ENCODE measurements around the gene SMPDL3A. TPM values are rescaled to one million over a fixed set of nuclear protein-coding genes. Genes with fewer than 3 reads are reported as not detected.
"Not testable (repeated sequence)": the region's sequence is repeated elsewhere in the genome, so short reads cannot be mapped to it uniquely, and the experiment has no call there.

The SMPDL3A gene
- total RNA-seq, 4 donors from 2014 or later, result 12.6 to 23.8 (median 14.4) TPM

GRCh38 chr6:122746688-122747087, 42.4 kb upstream of the SMPDL3A start:
- no peak overlapping the region for H3K4me3 ChIP-seq (replicated peaks in 1 of 3)
- 88 to 94% methylated on average over 9 of the region's 9 CpGs for WGBS, 2 donors
- DNase-seq, result no peak
- no peak for TF ChIP-seq POLR2A (IDR thresholded peaks at IDR 0.05)
- TF ChIP-seq, protein P1, sequence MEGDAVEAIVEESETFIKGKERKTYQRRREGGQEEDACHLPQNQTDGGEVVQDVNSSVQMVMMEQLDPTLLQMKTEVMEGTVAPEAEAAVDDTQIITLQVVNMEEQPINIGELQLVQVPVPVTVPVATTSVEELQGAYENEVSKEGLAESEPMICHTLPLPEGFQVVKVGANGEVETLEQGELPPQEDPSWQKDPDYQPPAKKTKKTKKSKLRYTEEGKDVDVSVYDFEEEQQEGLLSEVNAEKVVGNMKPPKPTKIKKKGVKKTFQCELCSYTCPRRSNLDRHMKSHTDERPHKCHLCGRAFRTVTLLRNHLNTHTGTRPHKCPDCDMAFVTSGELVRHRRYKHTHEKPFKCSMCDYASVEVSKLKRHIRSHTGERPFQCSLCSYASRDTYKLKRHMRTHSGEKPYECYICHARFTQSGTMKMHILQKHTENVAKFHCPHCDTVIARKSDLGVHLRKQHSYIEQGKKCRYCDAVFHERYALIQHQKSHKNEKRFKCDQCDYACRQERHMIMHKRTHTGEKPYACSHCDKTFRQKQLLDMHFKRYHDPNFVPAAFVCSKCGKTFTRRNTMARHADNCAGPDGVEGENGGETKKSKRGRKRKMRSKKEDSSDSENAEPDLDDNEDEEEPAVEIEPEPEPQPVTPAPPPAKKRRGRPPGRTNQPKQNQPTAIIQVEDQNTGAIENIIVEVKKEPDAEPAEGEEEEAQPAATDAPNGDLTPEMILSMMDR (IDR thresholded peaks at IDR 0.05), result no peak
- H3K27ac ChIP-seq, result no peak overlapping the region
- no peaks in the 10 kb centered on the region for H3K27me3 ChIP-seq
- H3K4me1 ChIP-seq, result no peaks in the 10 kb centered on the region
- H3K36me3 ChIP-seq, result no peaks in the 10 kb centered on the region
- intact Hi-C loops (cut with DNase I), result no loop called here
- no peaks in the 10 kb centered on the region for H3K9me3 ChIP-seq

DNA sequence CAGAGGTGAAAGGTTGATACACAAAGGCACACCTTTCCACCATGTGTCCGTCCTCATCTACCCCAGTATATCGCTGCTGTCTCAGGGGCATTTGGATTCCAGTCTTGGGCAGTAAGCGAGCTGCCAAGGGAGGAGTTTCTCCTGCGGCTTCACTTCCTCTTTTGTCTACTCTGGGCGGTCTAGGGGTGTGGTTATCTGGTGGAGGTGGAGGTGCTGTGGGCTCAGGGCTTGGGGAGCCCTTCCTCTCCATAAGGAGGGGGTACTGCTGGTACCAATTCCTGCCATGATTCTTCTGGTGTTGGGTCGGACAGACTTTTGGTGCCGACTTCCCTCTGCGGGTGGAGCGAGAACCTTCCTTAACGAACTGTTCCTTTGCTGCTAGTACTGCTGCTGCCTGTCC, 41.5 kb upstream of the SMPDL3A start:
- no peak overlapping the region for H3K27ac ChIP-seq
- 90 to 91% methylated on average over 10 of the region's 10 CpGs for WGBS, 2 donors

DNA sequence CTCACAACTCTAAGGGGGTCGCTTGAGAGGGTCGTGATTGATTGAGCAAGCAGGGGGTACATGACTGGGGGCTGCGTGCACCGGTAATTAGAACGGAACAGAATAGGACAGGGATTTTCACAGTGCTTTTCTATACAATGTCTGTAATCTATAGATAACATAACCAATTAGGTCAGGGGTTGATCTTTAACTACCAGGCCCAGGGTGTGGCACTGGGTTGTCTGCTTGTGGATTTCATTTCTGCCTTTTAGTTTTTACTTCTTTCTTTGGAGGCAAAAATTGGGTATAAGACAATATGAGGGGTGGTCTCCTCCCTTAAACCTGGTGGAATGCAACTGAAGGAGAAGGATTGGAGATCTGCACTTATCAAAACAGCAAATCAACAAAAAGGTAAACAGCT, 40.1 kb upstream of the SMPDL3A start:
- H3K9me3 ChIP-seq; H3K27me3 ChIP-seq; H3K27ac ChIP-seq; intact Hi-C loops (cut with DNase I); H3K36me3 ChIP-seq; H3K4me3 ChIP-seq (replicated peaks in 1 of 3); DNase-seq; H3K4me1 ChIP-seq: not testable (repeated sequence)
- 73 to 77% methylated on average over 5 of the region's 5 CpGs for WGBS, 2 donors

More for the DNA sequence above, 41.5 kb upstream of the SMPDL3A start:
- H3K4me1 ChIP-seq, result no peaks in the 10 kb centered on the region
- H3K4me3 ChIP-seq (replicated peaks in 1 of 3), result no peak overlapping the region
- DNase-seq, result no peak
- intact Hi-C loops (cut with DNase I), result no loop called here
- H3K36me3 ChIP-seq, result no peaks in the 10 kb centered on the region
- no peaks in the 10 kb centered on the region for H3K27me3 ChIP-seq
- no peaks in the 10 kb centered on the region for H3K9me3 ChIP-seq
- TF ChIP-seq POLR2A (IDR thresholded peaks at IDR 0.05), result no peak
- TF ChIP-seq, protein P1 (IDR thresholded peaks at IDR 0.05), result no peak

DNA sequence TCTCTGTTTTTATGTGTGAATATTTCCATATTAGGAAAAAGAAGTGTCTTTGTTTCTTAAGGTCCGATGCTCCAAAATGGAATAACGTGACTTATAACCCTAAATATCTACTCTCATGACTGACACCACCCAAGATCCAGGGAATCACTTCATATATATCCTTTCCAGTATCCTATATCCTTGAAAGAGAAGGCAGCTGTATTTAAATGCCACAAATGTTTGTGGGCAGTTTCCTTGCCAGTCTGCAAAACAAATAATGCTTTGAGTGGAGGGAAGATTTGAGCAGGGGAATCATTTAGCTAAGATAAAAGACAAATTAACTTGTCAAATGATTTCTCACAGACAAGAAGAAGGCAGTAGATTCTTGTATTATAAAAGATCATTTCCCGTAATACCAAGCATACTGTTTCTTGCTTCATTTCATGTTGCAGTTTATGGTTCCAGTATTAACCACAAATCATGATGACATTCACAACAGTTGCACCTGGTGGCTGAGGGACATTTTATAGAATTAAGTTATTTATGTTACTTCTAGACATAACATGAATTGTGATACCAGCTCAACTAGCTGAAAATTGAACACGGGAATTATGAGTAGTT, 39.5 kb upstream of the SMPDL3A start:
- Histone ChIP-seq H3K9me3 (no peaks in the 10 kb centered on the region), H3K36me3 (no peaks in the 10 kb centered on the region), H3K27me3 (no peaks in the 10 kb centered on the region), H3K4me3 (replicated peaks in 1 of 3) (no peak overlapping the region), H3K27ac (no peak overlapping the region), H3K4me1 (no peaks in the 10 kb centered on the region)
- 92% methylated on average over 4 of the region's 4 CpGs for WGBS, 2 donors
- intact Hi-C loops (cut with DNase I), result no loop called here
- no peak for TF ChIP-seq POLR2A (IDR thresholded peaks at IDR 0.05)
- TF ChIP-seq, protein P1 (IDR thresholded peaks at IDR 0.05), result no peak
- no peak for DNase-seq

GRCh38 chr6:122751326-122751725, 37.7 kb upstream of the SMPDL3A start:
- Histone ChIP-seq H3K36me3 (no peaks in the 10 kb centered on the region), H3K9me3 (no peaks in the 10 kb centered on the region), H3K27ac (no peak overlapping the region), H3K27me3 (no peaks in the 10 kb centered on the region), H3K4me1 (no peaks in the 10 kb centered on the region), H3K4me3 (replicated peaks in 1 of 3) (no peak overlapping the region)
- DNase-seq, result no peak
- TF ChIP-seq, protein P1 (IDR thresholded peaks at IDR 0.05), result no peak
- TF ChIP-seq POLR2A (IDR thresholded peaks at IDR 0.05), result no peak
- 77 to 80% methylated on average over 3 of the region's 3 CpGs for WGBS, 2 donors
- intact Hi-C loops (cut with DNase I), result no loop called here

All from thyroid gland (tissue), 4 donors.